IPS-NIHi7 (cell line): ENCODE results near the gene MCM6.

Experiments
- DNase-seq: peaks from one replicate; pipeline ENCODE4 v3.0.0; 2012; ENCODE audit warnings: mixed read lengths; ENCODE audit errors: extremely low spot score

MCM6 gene

DNA sequence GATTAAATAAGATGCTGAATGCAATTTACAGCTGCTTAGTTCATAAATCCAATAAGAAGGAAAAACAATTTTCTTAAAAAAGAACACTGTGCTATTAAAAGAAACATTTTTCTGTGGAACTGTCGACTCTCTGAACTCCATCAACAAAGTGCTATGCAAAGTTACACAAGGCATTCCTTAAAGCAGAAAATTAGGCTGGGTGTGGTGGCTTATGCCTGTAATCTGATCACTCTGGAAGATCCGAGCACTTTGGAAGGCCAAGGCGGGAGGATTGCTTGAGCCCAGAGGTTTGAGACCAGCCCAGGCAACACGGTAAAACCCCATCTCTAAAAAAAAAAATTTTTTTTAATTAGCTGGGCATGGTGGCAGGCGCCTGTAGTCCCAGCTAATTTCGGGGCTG is 13.0 kb downstream of the MCM6 start:
- no peak for DNase-seq

DNA sequence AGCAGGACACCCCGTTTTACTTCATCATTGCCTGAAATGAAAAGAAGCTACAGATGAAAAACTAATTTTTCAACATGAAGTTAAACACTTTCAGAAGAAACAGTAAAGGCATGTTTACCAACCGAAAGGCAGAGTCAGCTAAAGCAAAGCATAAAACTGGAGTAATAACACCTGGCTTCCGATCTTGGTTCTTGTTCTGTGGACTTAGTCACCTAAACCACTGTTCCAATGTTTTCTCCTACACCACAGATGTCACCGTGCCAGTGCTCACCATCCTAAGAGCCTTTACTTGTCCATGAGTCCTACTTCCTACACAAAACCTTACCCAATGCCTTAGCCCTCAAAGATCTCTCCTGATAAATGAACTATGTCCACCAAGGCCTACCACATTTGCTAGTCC is 13.5 kb downstream of the MCM6 start:
- no peak for DNase-seq

DNA sequence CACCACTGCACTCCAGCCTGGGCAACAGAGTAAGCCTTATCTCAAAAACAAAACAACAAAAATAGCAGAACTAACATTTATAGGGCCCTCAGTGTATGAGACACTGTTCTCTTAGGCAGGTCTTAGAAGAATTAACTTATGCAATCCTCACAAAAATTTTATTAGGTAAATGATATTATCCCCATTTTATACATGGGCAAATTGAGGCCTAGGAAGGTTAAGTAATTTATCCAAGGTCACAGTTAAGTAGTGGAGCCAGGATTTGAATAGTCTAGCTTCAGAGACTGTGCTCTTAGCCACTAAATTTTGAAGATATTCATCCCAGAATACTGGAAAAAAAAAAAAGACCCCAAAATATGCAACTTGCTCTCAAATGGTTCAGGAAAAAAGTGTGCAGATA is 22.8 kb downstream of the MCM6 start:
- no peak for DNase-seq

DNA sequence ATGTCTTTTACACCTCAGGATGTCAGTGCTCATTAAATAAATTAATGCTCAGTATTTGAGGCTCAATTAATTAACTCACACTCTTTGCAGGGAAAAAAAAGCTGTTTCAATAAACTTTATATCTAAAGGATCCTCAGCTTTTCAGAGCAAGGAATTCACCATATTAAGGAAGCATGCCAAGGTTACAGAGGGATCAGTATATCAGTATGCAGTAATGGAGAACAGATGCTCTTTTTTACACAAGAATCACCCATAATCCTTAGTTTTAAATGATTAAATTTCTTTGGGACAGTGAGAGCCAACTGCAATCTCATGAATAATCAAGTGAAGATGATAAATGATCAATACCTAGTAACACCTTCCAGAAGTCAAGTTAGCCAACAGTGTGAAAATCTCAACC is 24.4 kb downstream of the MCM6 start:
- no peak for DNase-seq

DNA sequence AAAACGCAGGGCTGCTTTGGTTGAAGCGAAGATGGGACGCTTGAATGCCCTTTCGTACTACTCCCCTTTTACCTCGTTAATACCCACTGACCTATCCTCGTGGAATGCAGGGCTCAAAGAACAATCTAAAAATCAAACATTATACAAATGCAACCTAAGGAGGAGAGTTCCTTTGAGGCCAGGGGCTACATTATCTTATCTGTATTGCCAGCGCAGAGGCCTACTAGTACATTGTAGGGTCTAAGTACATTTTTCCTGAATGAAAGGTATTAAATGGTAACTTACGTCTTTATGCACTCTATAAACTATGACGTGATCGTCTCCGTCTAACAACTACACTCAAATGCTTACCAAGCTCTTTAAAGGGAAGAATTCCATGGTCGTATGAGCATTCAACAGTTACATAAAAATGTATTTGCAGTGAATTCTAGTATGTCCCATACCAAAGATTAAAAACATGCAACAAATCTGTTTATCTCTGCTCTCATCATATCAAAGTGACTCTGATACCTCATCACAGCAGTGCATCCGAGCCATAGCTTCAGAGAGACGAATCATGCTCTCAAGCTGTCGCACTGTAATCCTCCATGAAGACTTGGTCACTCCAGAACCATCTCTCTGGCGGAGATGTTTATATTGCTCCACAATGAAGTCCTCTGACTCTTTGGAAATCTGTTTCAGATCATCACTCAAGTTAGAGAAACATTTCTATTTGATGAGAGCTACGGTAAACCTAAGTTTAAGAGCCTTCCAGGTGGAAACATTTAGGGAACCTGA is 25.2 kb downstream of the MCM6 start:
- no peak for DNase-seq

DNA sequence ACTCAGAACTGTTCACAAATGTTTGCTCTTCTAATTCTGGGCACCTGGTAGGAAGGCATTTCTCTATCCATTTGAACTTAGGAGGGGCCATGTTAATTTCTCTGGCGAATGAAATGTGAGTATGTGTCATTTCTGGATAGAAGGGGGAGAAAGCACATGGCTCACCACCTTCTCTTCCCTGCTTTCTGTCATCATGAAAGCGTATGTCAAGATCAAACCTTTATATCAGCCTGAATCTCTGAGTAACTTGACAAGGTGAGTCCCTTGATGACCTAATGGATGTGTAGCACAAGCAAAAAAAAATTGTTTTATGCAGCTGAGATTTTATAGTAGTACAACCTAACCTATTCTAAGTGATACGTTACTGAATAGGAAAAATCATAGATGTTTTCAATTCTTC is 27.2 kb downstream of the MCM6 start:
- DNase-seq: no peak

DNA sequence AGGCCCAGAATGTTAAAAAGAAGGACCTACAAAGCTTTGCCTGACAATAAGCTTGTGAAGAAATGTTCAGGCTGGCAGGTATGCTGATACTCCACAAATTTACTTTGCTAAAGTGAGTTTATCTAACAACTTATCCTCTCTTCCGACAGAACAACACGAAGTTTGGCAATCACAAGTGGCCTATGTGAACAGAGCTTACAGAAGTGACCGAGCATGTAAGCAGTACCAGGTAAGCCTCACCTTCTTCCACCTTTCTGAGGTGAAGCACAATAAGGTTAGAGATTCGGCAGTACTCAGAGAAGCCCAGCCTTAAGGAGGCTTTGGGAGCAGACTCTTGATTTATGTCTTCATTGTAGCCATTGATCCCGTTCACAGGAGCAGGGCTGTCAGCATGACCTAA is 30.2 kb downstream of the MCM6 start:
- no peak for DNase-seq

DNA sequence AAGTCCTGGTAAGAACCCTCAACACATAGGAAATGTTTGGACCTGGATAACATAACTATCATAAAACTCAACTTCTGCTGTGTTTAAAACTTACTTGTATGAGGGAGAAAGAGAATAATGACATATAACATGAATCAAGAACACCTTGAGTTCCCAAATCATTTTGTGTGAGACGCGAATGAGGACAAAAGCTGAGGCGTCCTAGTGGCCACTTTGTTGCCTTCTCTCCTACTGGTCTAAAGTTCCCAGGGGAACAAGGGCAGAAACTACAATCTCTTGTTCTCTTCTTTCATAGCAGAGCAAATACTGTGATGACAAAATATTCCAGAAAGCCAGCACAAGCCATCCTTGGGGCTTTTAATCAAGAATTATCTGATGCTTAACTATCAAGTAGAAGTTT is 31.0 kb downstream of the MCM6 start:
- no peak for DNase-seq

DNA sequence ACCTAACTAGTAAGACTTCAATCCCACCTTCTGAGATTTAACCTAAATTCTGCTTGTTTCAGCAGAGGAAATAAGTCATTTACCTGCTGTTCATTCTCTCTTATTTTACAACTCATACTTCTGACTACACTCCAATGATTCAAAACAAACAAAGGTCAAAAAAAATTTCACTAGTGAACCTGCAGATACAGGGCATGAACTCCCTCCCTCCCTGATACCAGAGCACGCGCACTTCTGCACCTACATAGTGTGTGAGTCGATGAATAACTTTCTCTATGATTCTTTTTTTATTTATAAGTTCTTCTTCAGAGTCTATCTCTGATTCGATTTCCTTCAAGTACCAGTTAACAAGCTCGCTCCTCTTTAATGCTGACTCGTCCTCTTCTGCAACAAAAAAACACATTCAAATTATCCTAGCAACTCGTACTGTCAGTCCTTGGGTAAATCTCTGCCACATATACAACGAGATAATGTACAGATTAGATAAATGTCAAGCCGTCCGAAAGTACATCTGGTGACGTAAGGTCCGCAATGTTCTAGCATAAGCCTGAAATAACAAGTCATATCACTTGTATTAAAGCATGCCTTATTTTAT is 31.8 kb downstream of the MCM6 start:
- no peak for DNase-seq

DNA sequence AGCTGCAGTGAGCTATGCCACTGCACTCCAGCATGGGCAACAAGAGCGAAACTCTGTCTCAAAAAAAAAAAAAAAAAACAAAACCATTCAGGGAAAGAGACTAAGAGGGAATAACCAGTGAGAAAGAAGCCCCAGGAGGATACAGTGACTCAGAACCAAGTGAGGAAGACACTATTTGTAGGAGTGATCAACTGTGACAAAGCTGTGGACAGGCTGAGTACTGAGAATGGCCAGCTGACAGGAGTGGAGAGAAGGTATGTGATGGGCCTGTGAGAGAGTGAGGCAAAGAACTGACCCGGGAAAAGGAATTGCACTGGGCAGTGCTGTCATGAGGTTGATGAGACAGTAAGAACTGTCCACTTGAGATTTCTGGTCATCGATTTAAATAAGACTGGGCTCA is 32.6 kb downstream of the MCM6 start:
- no peak for DNase-seq

DNA sequence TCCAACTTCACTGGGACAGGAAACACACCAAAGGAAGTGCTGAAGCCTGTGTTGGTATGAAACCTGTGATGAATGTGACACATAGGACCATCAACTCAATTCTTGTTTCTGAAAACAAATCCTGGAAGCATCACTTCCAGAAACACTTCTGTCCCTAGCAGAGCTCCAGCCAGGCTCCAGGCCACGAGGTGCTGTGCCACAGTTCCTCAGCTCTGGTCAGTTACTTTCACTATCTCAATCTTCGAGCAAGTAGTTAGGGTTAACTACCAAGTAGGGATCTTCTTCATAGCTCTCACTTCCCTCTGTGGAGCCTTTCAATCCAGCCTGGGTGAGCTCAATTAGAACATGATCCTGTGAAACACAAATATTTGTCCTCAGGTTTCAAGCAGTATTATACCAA is 35.6 kb downstream of the MCM6 start:
- no peak for DNase-seq

DNA sequence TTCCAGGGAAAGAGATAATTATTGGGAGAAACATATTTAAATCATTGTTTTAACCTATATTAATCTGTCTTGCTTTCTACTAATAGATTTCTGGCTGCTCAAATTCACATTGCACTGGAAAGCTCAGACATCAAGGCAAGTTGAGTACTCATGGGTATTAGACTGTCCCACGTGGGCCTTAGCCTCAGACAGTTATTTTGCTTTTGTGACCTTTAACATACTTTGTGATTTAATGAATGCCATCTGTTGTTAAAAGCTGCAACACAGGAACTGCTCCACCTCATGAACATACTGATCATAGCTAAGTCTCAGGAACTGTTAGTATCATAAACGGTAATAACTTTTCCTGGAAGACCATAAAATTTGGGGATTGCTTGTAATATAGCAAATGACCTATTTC is 36.5 kb downstream of the MCM6 start:
- no peak for DNase-seq

DNA sequence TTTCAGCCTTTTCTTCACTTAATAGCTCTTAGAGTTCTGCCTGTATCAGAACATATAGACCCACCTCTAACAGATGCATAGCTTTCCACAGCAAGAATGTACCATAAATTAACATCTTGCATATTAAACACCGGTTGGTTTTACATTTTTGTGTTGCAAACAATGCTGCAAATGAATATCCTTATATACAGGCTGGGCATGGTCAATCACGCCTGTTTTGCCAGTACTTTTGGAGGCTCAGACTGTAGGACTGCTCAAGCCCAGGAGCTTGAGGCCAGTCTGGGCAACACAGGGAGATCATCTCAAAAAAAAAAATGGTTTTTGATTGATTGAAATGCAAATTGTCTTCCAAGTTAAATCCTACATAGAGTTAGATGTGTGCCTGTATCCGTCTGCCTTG is 37.7 kb downstream of the MCM6 start:
- no peak for DNase-seq

DNA sequence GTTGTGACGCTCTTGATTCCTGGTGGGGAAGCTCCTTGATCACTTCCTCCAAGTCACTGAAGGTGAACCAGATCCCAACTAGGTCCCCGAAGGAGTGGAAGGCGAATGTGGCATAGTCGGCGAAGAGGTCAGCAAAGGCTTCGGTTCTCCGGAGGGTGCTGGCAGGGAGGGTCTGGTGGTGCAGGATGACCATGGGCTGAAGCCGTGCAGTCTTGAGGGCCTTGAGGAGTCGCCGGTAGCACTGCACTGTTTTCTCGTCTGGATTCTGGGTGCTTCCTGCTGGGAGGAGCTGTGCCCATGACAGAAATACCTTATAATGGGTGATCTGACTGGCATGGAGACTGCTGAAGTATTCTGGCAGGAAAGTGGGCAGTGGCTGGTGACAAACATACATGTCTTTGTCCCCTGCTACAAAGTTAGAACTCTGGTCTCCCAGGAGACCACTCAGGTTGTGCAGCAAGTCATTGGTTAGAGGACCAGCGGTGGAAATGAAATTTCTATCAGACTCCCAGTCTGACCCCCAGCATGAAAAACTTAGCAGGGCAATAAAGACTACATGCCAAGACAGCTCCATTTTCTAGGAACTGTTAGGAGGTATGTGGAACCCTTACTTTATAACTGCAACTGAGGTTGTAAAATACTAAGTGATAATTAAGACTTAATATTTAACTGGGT is 39.5 kb downstream of the MCM6 start, which contains the start of gene LCT:
Gene LCT, minus strand, starts transcription at position 589 of the 675 bp plus-strand sequence. Its CDS starts 15 bp downstream, at position 574.
- DNase-seq: no peak

DNA sequence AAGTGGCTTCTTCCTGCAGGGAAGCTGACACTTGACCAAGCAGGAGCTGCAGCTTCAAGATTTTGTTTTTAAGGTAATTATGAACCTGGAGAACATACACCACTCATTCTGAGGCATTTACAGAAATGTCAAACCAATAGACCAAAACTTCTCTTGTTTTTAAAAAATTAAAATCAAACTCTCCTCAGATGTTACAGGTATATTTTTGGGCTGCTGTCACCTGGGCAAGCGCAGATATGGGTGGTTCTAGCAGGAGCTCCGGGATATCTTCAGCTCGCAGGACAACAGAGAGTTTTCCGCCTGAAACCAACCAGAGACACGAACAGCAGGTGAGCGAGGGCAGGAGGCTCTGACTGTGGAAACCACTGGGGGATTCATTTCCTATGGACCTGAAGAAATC is 43.4 kb downstream of the MCM6 start:
- DNase-seq: no peak

DNA sequence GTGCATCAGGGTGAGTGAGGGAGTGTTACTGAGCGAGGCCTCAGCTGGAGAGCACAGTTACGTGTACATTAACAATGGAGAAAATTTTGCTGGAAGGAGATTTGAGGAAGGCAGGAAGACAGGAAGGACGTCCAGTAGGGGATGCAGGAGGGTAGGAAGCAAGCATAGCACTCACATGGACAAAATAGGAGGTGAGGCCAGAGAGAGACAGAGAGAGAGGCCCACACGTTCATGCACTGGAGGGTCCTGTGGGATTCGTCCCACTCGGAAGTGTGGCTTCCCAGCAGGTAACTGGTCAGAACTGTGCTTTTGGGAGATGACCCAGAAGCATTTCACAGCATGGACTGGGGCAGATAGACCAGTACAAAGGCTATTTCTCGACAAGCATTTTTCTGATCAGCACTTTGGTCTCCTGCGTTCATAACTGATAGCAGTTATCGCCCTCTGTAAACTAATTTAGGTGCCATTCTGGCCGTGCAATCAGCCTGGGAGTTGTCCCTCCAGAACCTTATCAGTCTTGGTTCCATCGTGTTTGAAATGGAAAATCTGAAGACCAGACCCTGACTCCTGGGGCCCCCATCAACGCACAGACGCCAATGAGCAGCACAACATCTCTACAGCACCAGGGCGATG is 44.9 kb downstream of the MCM6 start:
- DNase-seq: no peak

DNA sequence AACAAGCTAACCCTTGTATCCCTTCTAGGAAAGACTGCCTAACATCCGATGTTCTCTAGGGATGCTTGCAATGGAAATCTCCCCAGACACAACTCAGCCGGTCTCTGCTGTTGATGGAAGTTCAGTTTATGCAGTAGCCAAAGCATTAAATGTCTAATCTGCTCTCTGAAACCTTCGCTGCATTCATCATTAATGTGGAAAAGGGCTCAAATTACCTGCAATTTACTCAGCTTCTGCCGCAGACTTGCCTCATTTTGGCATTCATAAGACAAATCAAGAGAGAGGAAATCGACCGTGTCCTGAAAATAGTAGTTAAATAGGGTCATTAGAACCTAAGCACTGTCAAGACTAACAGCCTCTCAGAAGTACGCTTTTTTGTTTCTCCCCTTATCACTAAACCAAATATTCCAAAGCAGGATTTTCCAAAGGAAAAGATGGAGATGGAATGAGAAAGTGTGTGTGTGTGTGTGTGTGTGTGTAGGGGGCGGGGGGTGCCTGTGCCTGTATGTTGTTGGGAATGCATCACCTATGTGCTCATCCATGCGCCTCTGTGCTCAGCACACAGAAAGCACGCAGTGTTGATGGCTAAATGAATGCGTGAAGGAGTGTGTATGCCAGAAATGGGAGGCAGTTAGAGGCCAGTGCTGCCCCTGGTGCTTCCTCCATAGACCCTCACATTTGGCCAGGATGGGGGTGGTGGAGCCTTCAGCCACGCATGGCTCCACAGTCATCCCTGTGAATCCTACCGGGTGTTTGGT is 46.7 kb downstream of the MCM6 start:
- no peak for DNase-seq

DNA sequence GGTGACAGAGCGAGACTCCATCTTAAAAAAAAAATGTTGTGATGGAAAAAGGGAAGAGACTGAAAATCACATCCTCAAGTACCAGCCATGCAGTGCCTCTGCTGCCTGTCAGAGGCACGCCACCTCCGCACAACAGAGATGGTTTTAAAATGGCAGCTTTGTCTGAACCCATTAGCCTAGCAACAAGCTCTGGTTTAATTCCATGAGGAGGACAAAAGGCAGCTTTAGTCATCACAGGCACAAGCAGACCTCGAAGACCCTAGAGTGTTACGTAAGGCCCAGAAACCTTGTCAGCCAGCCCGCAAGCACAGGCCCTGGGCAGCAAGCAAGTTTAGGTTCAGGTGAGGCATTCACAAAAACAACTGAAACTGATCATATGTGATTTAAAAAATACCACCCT is 49.7 kb downstream of the MCM6 start:
- no peak for DNase-seq

DNA sequence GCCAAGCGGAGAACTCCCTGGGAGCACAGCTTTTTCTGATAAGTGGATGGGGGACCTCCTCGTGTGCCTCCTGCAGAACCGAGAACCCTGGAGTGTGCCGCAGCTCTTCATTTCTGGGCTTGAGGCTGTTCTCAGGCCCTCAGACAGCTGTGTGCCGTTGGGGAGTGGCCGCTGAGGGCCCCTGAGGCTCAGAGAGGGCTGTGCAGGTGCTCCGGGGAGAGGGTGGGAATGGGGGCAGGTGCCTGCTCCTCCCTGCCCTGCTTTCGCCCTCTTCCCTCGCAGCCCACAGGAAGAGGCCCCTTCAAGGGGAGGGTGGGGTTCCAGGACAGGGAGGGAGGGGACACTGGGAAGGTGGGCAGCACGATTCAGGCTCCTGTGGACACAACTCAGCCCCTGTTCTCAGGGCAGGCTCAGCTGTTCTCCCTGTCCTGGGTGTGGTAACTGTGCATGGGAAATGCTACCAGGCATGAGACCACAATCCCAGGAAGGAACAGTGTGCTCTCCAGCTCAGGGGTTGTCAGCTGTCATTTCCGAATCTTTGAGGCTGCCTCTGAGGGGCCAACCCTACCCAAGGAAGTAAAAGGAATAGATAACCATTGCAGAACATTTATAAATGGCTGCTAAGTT is 50.6 kb downstream of the MCM6 start:
- no peak for DNase-seq

DNA sequence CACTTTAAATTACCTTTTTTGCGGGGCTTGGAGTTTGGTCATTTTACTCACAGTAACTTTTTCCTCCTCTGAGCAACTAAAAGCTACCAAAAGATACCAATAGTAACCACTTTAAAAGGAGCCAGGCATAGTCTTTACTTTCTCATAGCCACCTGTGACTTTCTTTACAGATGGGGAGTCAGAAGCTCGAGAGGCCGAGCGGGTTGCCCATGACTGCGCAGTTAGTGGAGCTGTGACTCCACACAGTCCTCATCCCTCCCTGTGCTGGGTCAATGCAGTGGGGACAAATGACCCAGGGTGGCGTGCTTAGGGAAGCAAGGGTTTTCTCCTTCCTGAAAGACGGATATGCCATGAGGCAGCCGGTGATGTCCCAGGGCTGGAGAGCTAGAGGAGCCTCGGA is 51.1 kb downstream of the MCM6 start:
- DNase-seq: no peak

DNA sequence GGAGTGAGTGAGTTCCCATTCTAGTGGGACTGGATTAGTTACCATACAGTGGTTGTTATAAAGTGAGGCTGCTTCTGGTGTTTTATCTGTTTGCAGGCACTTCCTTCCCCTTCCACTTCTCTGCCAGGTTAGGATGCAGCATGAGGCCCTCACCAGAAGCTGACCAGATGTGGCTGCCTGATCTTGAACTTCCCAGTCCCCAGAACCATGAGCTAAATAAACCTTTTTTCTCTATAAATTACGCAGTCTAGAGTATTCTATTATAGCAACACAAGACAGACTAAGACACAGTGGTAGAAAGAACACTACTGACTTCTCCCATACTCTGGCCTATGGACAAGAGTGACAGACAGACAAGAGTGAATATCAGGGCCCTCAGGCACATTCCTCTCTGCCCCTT is 53.4 kb downstream of the MCM6 start:
- DNase-seq: no peak
